ENCODE results near the gene MACROD1. TPM values are rescaled to one million over a fixed set of nuclear protein-coding genes. Genes with fewer than 3 reads are reported as not detected.

MACROD1 gene
- total RNA-seq, 4 donors from 2014 or later = 10.4 to 31.5 (median 19.5) TPM

DNA sequence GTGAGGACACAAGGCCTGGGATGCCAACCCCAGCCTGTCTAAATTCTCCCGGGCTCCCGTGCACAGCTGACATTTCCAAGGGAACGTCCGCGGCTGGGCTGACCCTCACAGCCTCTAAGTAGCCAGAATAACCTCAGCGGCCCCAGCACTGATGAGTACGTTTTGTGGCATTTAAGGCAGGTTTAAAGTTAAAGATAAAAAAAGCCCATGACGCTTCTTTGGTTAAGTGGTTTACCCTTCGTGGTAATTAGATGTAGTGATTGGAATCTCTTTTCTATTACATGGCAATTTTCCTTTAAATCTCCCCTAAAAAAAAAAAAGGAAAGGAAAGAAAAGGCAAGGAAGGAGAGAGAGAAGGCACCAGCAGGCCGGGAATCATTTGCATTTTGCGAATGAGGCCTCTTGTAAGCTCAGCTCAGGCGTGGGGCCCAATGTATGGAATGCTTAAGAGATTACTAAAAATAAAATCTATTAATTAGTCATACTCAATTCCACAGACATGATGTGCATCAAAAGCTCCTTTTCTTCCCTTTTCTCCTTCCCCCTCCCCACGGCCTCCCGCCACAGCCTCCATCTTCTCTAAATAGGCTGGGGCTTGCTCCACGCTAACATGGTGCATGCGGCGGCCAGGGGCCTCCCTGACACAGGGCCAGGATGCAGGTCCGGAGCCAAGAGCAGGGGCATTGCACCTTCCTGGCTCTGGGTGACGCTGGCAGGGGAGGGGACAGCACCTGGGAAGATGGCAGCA lies 44.1 kb downstream of the MACROD1 start:
- TF ChIP-seq POLR2A (IDR thresholded peaks at IDR 0.05) = no peak
- Histone ChIP-seq H3K36me3 (peaks cover 0 to 13% (median 0%) of the 10 kb centered on the region in 3 donors), H3K27me3 (no peaks in the 10 kb centered on the region), H3K4me3 (no peak overlapping the region), H3K9me3 (no peaks in the 10 kb centered on the region), H3K4me1 (peaks cover 10 to 34% (median 10%) of the 10 kb centered on the region in 3 donors), H3K27ac (no peak overlapping the region)
- DNase-seq = no peak
- intact Hi-C loops (cut with DNase I) = no loop called here
- WGBS, 2 donors = 62 to 66% methylated on average over 10 to 16 of the region's 19 CpGs

DNA sequence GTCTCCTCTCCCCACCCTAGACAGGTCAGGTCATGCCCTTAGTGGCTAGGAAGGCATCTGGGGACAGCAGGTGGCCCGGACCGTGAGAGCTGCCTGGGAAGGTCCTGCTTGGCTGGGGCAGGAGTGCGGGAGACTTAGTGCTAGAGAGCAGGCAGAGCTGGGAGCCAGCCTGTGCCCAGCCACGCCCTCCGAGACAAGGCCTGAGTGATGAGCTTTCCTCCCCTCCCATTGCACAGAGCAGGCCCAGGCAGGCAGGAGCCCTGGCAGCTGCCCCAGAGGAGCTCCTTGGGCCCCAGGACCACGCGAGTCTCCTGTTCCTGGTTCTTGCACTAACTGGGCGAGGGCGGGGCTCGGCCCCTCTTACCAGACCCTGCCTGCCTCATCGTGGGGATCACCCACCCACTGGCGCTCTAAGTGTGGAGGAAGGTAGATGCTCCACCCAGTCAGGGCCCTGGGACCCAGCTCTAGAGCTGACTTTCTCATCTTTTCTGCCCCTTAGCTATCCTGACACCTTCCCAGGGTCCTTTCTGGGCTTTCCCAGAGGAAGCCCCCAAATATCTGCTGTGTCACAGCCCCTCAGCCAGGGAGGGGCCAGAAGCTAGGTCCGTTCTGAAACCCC lies 44.9 kb downstream of the MACROD1 start:
- Histone ChIP-seq H3K4me1 (peaks cover 10 to 34% (median 10%) of the 10 kb centered on the region in 3 donors), H3K36me3 (peaks cover 0 to 21% (median 0%) of the 10 kb centered on the region in 3 donors), H3K27ac (peak overlapping the region in 2 of 4 donors; percentile 46 to 50), H3K9me3 (no peaks in the 10 kb centered on the region), H3K4me3 (no peak overlapping the region), H3K27me3 (no peaks in the 10 kb centered on the region)
- WGBS, 2 donors = 64 to 69% methylated on average over 4 to 9 of the region's 13 CpGs
- intact Hi-C loops (cut with DNase I) = no loop called here
- no peak for DNase-seq
- TF ChIP-seq POLR2A (IDR thresholded peaks at IDR 0.05) = no peak
- TF ChIP-seq, protein P1, sequence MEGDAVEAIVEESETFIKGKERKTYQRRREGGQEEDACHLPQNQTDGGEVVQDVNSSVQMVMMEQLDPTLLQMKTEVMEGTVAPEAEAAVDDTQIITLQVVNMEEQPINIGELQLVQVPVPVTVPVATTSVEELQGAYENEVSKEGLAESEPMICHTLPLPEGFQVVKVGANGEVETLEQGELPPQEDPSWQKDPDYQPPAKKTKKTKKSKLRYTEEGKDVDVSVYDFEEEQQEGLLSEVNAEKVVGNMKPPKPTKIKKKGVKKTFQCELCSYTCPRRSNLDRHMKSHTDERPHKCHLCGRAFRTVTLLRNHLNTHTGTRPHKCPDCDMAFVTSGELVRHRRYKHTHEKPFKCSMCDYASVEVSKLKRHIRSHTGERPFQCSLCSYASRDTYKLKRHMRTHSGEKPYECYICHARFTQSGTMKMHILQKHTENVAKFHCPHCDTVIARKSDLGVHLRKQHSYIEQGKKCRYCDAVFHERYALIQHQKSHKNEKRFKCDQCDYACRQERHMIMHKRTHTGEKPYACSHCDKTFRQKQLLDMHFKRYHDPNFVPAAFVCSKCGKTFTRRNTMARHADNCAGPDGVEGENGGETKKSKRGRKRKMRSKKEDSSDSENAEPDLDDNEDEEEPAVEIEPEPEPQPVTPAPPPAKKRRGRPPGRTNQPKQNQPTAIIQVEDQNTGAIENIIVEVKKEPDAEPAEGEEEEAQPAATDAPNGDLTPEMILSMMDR (IDR thresholded peaks at IDR 0.05) = no peak

DNA sequence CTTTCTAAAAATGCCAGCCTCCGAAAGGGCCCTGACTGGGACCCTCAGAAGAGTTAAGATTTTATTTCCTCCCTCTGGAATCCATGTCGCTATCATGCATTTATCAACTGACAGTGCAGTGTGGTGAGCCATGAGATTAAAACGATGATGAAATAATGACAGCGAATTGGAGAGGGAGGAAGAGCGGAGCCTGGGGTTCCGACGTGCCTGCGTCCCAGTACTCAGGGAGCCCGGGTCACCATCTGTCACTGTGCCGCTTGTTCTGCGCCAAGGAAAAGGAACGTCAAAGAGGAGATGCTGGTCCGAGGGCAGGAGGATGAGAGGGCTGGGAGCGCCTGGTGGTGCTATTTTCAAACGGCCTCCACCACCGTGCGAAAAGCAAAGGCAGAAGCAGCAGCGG lies 46.2 kb downstream of the MACROD1 start:
- Histone ChIP-seq H3K4me1 (peaks cover 10 to 34% (median 10%) of the 10 kb centered on the region in 3 donors), H3K27ac (no peak overlapping the region), H3K36me3 (peaks cover 0 to 22% (median 0%) of the 10 kb centered on the region in 3 donors), H3K27me3 (no peaks in the 10 kb centered on the region), H3K4me3 (no peak overlapping the region), H3K9me3 (no peaks in the 10 kb centered on the region)
- TF ChIP-seq, protein P1 (IDR thresholded peaks at IDR 0.05) = no peak
- no peak for TF ChIP-seq POLR2A (IDR thresholded peaks at IDR 0.05)
- intact Hi-C loops (cut with DNase I) = no loop called here
- 88 to 96% methylated on average over 13 to 17 of the region's 18 CpGs for WGBS, 2 donors
- DNase-seq = no peak

DNA sequence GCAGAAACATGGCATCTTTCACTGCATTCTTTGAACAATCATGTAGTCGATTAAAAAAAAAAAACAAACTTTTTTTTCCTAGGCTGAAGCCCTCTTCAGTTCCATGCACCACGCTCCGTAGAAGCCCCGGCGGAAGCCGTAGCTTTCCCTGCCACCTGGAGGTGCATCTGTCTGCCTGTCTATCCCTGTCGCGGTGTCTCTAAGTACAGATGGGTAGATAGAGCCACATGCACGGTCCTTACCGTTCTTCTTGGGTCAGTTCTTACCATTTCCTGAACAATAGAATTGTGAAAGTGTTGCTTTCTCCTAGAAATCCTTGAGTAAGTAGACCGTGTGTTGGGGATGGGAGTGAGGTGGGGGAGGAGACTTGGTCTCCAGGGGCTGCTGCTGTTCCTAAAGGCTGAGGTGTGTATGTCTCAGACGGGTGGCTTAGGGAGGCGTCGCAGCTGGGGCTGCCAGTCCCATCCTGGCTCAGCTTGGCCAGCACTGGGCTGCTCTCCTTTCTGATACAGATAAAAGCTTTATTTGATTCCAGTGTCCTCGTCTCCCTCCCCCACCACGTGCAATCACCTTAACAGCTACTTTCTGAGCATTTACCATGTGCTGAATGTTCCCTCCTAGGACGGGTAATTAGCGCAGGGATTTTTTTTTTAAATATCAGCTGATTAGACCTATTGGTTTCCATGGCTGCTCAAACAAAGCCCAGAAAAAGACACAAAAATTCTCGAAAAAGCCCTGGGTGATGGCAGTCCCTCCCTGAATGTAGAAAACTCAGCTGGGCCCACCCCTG lies 46.8 kb downstream of the MACROD1 start:
- Histone ChIP-seq H3K27me3 (no peaks in the 10 kb centered on the region), H3K27ac (no peak overlapping the region), H3K9me3 (no peaks in the 10 kb centered on the region), H3K4me3 (no peak overlapping the region), H3K4me1 (peaks cover 10 to 34% (median 10%) of the 10 kb centered on the region in 3 donors), H3K36me3 (peaks cover 0 to 22% (median 0%) of the 10 kb centered on the region in 3 donors)
- 84% methylated on average over 18 to 19 of the region's 19 CpGs for WGBS, 2 donors
- TF ChIP-seq, protein P1 (IDR thresholded peaks at IDR 0.05) = no peak
- no peak for DNase-seq
- intact Hi-C loops (cut with DNase I) = no loop called here

DNA sequence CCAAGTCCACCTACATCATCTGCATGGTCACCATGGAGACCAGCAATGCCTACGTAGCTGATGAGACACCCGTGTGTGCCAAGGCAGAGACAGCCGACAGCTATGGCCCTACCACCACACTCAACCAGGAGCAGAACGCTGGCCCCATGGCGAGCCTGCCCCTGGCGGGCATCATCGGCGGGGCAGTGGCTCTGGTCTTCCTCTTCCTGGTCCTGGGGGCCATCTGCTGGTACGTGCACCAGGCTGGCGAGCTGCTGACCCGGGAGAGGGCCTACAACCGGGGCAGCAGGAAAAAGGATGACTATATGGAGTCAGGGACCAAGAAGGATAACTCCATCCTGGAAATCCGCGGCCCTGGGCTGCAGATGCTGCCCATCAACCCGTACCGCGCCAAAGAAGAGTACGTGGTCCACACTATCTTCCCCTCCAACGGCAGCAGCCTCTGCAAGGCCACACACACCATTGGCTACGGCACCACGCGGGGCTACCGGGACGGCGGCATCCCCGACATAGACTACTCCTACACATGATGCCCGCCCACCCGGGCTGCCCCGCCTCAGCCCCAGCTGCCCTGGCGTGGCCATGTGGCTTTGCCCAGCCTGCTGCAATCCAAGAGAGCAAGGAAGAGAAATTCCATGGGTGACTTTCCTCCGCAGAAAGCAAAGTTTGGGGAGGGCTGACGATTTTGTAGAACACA lies 48.0 kb downstream of the MACROD1 start:
- no peak overlapping the region for H3K27ac ChIP-seq
- TF ChIP-seq, protein P1 (IDR thresholded peaks at IDR 0.05) = no peak
- TF ChIP-seq POLR2A (IDR thresholded peaks at IDR 0.05) = no peak
- H3K36me3 ChIP-seq = peaks cover 0 to 22% (median 0%) of the 10 kb centered on the region in 3 donors
- no peak overlapping the region for H3K4me3 ChIP-seq
- H3K27me3 ChIP-seq = no peaks in the 10 kb centered on the region
- 88 to 92% methylated on average over 17 to 21 of the region's 32 CpGs for WGBS, 2 donors
- intact Hi-C loops (cut with DNase I) = no loop called here
- H3K4me1 ChIP-seq = peaks cover 10 to 28% (median 10%) of the 10 kb centered on the region in 3 donors
- H3K9me3 ChIP-seq = no peaks in the 10 kb centered on the region
- no peak for DNase-seq
